GM19455 (cell line): ENCODE measurements around the gene IRX6.

Experiments
- ATAC-seq: cut with Tn5 transposase; IDR thresholded peaks from one replicate; pipeline ENCODE4 v1.9.1; 2021; ENCODE audit not compliant: unreplicated experiment

IRX6 gene

GRCh38 chr16:55322327-55322726 is 1.7 kb upstream of the IRX6 start:
- no peak for ATAC-seq

- ATAC-seq, result no peak
These were observed 479 bp downstream of the IRX6 start for GRCh38 chr16:55324285-55325079.

GRCh38 chr16:55325080-55325447 is 1.1 kb downstream of the IRX6 start:
- no peak for ATAC-seq

GRCh38 chr16:55325458-55326109 is 1.6 kb downstream of the IRX6 start:
- ATAC-seq, result no peak

GRCh38 chr16:55326261-55327092 is 2.5 kb downstream of the IRX6 start:
- no peak for ATAC-seq

GRCh38 chr16:55328611-55329569 is 4.9 kb downstream of the IRX6 start:
- ATAC-seq, result no peak

- no peak for ATAC-seq
These were observed 5.9 kb downstream of the IRX6 start for GRCh38 chr16:55329791-55330428.

- no peak for ATAC-seq
These were observed 7.0 kb downstream of the IRX6 start for GRCh38 chr16:55330781-55331647.

- ATAC-seq, result no peak
These were observed 7.7 kb downstream of the IRX6 start for GRCh38 chr16:55331648-55332185.

- ATAC-seq, result no peak
These were observed 9.7 kb downstream of the IRX6 start for GRCh38 chr16:55333684-55334083.

GRCh38 chr16:55338646-55339045 is 14.6 kb downstream of the IRX6 start:
- no peak for ATAC-seq

GRCh38 chr16:55340445-55340844 is 16.4 kb downstream of the IRX6 start:
- no peak for ATAC-seq

GRCh38 chr16:55341681-55342080 is 17.7 kb downstream of the IRX6 start:
- no peak for ATAC-seq

GRCh38 chr16:55346475-55346874 is 22.5 kb downstream of the IRX6 start:
- ATAC-seq, result no peak

- no peak for ATAC-seq
These were observed 25.9 kb downstream of the IRX6 start for GRCh38 chr16:55349867-55350266.

- ATAC-seq, result no peak
These were observed 27.0 kb downstream of the IRX6 start for GRCh38 chr16:55350984-55351383.

GRCh38 chr16:55351936-55352335 is 27.9 kb downstream of the IRX6 start:
- ATAC-seq, result no peak

- ATAC-seq, result no peak
These were observed 33.2 kb downstream of the IRX6 start for GRCh38 chr16:55357241-55357640.

- no peak for ATAC-seq
These were observed 35.9 kb downstream of the IRX6 start for GRCh38 chr16:55359946-55360345.
